Activated T-cell treated with anti-CD3 and anti-CD28 coated beads for 24 hours (primary cell): ENCODE results near the gene GALNT10.

Source experiments
- DNase-seq: peaks from one replicate; pipeline ENCODE4 v3.0.0-alpha.2; 2020; ENCODE audit warnings: low read depth

The GALNT10 gene

DNA sequence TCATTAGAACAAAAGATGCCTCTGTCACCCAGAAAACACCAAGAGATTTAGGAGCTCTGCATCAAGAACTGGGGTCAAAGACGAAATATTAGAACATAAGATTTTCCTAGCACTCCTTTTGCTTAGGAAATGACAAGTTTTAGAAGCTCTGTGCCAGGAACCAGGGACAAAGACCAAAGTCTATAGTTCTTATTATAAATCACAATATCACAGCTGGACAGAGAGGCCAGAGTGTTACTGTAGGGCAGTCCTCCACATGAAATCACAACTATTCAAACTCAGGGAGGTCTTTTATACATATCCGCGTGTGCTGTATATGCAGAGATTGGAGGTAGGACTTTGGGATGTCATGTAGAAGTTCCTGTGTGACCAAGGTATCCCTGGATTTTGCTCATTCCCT, 138.5 kb downstream of the GALNT10 start:
- DNase-seq = no peak

GRCh38 chr5:154329519-154330040, 139.0 kb downstream of the GALNT10 start:
- DNase-seq = no peak

DNA sequence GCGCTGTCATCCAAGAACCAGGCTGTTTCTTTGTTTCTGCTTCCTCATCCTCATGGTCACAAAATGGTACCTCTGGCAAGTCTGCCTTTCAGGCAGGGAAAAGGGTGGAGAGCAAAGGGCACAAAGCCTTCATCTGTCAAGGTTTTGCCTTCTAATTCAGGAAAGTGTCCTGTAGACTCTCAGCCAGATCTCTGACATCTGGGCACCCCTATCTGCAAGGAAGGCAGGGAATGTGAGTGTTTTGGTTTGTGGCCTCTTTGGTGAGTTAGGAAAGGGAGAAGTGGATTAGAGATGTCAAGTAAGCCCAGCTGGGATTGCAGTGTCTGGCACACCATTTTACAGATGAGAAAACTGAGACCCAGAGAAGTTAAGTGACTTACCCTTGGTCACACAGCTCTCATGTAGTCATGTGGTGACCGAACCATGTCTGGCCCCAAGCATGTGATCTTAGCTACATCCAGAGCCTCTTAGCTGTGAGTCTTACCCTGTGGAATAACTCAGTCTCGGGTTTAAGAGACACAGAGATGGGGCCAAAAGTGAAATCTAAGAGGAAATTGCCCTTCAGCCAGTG, 139.6 kb downstream of the GALNT10 start:
- DNase-seq = no peak

DNA sequence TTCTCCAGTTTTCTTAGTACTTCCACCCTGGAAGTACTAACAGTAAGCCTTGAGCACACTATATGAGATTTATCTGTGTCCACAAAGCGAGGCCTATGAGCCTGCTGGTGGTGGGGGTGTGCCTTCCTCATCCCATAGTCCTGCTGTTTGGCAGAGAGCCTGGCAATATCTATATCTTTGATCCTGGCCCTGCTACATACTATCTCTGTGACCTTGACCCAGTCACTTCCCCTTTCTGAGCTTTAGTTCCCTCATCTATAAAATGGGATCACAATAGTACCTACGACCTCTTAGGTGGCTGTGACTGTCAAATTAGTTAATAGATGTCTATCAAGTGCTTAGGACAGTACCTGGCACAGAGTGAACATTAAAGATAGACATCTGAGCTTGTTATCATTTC, 140.7 kb downstream of the GALNT10 start:
- DNase-seq = no peak

- DNase-seq = no peak
These were observed 141.4 kb downstream of the GALNT10 start for GRCh38 chr5:154331924-154332323.

DNA sequence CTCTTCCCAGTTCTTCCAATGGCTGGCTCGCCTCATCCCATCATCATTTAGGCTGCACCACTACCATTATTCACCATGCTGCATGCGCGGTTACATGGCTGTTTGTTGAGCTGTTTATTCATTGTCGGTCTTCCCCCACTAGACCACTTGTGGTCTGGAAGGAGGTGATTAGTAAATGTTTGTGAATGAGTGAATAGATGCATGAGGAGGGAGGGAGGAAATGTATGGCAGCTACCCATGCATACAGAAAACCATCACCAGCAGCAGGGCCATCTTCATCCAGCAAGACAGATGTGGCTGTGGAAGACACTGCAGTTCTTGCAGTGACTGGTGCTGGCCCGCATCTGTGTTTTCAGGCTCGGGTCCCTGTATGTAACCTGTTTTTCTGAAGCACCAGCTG, 141.9 kb downstream of the GALNT10 start:
- no peak for DNase-seq

- no peak for DNase-seq
These were observed 142.5 kb downstream of the GALNT10 start for GRCh38 chr5:154333016-154333415.

DNA sequence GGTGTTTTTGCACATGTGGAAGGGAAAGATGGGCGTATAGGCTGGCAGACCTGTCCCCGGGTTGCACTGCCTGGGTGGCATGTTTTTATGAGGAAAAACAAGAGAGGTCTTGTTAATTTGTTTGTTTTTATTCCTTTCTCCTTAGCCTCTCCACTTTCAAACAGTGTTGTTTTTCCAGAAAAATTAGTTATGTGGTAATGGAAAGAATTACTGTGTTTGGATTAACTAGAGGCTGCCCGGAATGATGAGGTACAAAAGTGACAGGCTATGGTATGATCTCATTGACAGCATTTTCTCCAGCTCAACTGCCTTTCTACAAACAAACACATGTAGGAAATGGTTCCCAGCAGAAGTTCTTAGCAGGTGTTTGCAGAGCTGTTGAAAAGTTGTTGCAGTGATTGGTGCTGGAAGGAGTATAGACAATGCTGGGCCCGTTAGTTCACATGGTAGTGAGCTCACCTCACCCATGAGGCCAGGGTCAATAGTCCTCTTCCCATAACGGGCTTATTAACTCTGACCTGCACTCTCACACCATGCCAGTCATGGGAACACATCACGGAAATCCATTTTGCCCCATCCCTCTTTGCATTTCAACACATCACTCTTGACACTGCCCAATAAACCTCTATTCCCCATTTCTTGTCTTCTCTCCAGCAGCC, 144.0 kb downstream of the GALNT10 start:
- no peak for DNase-seq

GRCh38 chr5:154335065-154335448, 144.5 kb downstream of the GALNT10 start:
- no peak for DNase-seq

DNA sequence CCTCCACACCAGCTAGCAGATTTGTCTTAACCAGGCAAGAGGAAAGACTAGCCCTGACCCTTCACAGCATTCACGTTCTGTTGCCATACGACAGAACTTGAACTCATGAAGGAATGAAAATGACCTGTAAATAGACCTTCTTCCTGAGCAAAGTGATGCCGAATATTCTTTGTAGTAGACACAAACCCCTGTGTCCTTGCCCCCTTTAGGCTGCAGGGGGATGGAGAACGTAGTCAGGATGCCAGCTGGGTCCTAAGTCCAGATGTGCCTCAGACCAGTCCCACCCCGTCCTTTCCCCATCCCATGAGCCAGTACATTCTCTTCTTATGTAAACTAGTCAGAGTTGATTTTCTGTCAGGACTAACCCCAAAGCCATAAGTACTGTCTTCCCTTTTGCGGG, 151.1 kb downstream of the GALNT10 start:
- DNase-seq = no peak

DNA sequence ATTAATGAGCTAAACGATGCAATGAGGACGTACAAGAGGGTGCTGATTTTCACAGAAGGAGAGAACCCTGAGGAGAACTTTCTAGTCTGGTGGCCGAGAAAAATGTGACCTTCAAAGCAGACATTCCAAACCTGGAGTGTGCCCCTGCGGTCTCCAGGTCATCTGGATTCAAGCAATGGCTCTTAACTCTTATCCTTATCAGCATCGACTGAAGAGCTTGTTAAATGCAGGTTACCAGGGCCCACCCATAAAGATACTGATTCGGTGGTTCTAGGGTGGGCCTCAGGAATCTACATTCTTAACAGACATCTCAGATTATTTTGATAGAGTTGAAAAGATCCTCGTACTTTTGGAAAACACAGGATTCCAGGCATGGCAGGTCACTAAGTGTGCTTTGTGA, 151.7 kb downstream of the GALNT10 start:
- no peak for DNase-seq

DNA sequence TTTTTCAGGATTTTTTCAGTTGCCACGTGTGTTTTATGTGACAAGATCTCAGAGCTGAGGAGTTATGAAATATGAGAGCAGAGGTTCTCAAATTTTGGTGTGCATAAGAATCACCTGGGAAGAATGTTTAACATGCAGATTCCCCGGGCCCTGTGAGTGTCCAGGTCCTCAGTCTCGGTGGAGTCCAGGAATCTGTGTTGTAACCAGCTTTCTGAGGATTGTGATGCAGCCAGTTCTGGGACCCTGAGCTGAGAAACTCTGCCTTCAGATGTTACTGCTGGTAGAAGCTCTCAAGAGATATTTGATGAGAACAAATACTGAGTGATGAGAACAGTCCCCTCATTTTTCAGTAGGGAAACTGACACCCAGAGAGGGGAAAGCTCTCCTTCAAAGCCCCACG, 152.4 kb downstream of the GALNT10 start:
- no peak for DNase-seq

DNA sequence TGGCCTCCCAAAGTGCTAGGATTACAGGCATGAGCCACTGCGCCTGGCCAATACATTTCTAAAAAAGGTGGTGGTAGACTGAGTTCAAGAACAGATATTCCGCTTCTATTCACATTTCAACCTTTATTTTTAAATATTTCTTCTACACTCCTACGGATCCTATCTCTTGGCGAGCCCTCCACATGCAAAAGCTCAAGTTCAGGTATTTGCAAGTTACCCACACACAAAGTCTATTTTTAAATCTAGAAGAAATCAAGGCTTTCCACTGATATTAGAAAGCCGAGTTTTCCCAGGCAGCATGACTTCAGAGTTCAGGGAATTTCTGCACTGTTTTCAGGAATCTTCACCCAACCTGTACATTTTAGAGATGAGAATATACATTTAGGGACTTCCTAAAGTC, 153.9 kb downstream of the GALNT10 start:
- DNase-seq = no peak

- DNase-seq = no peak
These were observed 154.9 kb downstream of the GALNT10 start for GRCh38 chr5:154345255-154345952.

DNA sequence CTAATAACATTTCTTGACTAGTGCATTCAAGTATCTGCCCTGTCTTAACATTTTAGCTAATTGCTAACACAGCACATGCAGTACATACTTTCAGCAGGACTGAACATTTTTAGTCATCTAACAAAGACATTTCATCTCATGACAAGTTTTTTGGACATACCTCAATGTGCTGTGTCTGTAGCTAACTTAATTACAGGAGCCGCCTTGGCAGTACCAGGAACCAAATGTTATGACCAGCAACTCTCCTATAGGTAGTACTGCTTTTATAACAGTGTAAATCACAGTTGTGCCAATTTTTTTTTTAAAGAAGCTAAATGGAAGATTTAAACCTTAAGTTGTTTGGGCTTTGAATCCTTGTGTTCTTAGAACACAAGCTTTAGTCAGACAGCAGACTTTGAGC, 155.9 kb downstream of the GALNT10 start:
- no peak for DNase-seq

DNA sequence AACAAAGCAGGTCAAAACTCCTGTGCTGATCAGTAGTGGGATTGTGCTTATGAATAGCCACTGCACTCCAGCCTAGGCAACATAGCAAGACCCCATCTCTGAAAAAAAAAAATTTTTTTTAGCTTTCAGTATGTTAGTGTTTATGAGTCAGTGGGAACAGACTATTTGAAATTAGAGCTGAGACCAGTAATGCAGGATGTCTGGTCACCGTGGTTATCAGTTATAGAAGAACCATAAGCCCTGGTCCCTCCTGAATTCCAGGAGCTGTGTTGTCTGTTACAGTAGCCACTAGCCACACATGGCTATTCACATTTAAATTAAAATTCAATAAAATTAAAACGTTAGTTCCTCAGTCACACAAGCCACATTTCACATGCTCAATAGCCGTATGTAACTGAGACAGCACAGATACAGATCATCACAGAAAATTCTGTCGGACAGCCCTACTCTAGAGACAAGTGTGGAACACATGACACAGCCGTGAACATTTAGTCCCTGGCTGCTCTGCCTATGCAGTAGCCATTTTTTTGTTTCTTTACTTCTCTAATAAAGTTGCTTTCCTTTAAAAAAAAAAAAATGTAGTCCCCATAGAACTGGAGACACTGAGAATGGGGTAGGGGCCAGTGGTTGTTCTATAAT, 159.2 kb downstream of the GALNT10 start:
- no peak for DNase-seq

GRCh38 chr5:154351141-154351540, 160.6 kb downstream of the GALNT10 start:
- DNase-seq = no peak

- DNase-seq = no peak
These were observed 161.0 kb downstream of the GALNT10 start for GRCh38 chr5:154351566-154351965.

DNA sequence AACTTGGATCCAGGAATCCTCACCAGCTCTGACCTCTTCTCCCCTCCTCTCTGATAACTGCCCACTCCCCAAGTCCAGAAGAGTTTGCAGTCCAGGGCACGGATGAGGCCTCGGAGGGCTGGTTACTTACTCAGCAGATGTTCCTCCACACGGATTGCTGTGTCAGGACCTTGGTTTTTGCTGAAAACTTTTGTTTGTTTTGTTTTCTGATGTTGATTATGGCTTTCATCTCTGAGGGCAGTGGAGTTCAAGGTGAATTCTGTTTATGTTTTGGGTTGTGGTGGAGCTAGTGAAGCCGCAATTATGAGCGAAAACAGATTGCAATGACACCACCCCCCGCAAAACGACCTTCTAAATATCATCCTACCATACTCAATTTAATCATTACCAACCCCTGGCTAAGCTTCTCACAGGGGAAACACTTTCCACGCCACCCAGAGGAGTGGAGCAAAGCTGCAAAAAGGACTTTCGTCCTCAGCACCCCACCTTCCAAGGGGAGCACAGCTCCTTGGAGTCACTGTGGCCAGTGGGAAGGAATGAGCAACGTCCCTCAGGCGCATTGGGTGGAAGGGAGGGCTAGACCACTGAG, 162.5 kb downstream of the GALNT10 start:
- no peak for DNase-seq

GRCh38 chr5:154355129-154355611, 164.6 kb downstream of the GALNT10 start:
- DNase-seq = no peak

- no peak for DNase-seq
These were observed 165.6 kb downstream of the GALNT10 start for GRCh38 chr5:154356020-154356655.

DNA sequence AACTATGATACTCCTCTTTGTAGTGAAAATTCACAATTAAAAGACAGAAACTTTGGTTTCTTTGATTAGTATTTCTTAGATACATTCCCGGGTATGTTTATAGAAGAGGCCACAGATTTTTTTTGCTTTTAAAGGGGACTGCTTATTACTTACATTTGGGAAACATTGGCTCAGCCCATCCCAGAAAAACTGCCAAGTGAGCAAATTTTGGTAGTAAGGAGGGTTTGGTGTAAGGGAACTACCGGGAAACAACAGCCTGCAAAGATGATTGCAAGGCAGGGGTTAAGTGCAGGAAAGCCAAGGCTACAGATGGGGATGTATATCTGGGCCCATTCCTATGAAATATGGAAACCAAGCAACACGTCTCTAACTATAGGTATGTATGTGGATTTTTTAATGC, 166.4 kb downstream of the GALNT10 start:
- no peak for DNase-seq
